ENCODE measurements around the gene FAM53B.
A peak's percentile ranks its signal among the peaks of the same experiment; 100 is the strongest.

The FAM53B gene

GRCh38 chr10:124650820-124651401 lies 93.3 kb downstream of the FAM53B start:
- H3K4me3 ChIP-seq (ENCODE audit: control insufficient read depth, low read depth, low read length), result no peak overlapping the region
- no peak for DNase-seq (ENCODE audit: low read depth)
- TF ChIP-seq CTCF (IDR thresholded peaks at IDR 0.05; ENCODE audit: control insufficient read depth, insufficient read depth, low read depth, low read length, missing control alignments), result no peak

- no peak overlapping the region for H3K4me3 ChIP-seq (ENCODE audit: control insufficient read depth, low read depth, low read length)
- DNase-seq (ENCODE audit: low read depth), result no peak
- TF ChIP-seq CTCF (IDR thresholded peaks at IDR 0.05; ENCODE audit: control insufficient read depth, insufficient read depth, low read depth, low read length, missing control alignments), result no peak
Observed at GRCh38 chr10:124650263-124650662, 93.9 kb downstream of the FAM53B start.

- no peak overlapping the region for H3K4me3 ChIP-seq (ENCODE audit: control insufficient read depth, low read depth, low read length)
- TF ChIP-seq CTCF (IDR thresholded peaks at IDR 0.05; ENCODE audit: control insufficient read depth, insufficient read depth, low read depth, low read length, missing control alignments), result no peak
- no peak for DNase-seq (ENCODE audit: low read depth)
Observed at GRCh38 chr10:124649214-124649613, 95.0 kb downstream of the FAM53B start.

- no peak for TF ChIP-seq CTCF (IDR thresholded peaks at IDR 0.05; ENCODE audit: control insufficient read depth, insufficient read depth, low read depth, low read length, missing control alignments)
- DNase-seq (ENCODE audit: low read depth), result peak; percentile 8
- no peak overlapping the region for H3K4me3 ChIP-seq (ENCODE audit: control insufficient read depth, low read depth, low read length)
Observed at GRCh38 chr10:124648738-124649137, 95.4 kb downstream of the FAM53B start.

GRCh38 chr10:124648131-124648475 lies 96.1 kb downstream of the FAM53B start:
- no peak for TF ChIP-seq CTCF (IDR thresholded peaks at IDR 0.05; ENCODE audit: control insufficient read depth, insufficient read depth, low read depth, low read length, missing control alignments)
- DNase-seq (ENCODE audit: low read depth), result no peak
- no peak overlapping the region for H3K4me3 ChIP-seq (ENCODE audit: control insufficient read depth, low read depth, low read length)

- no peak for DNase-seq (ENCODE audit: low read depth)
Observed at GRCh38 chr10:124647421-124648130, 96.6 kb downstream of the FAM53B start.

More at GRCh38 chr10:124647421-124648130, 96.6 kb downstream of the FAM53B start:
- H3K4me3 ChIP-seq (ENCODE audit: control insufficient read depth, low read depth, low read length), result no peak overlapping the region
- TF ChIP-seq CTCF (IDR thresholded peaks at IDR 0.05; ENCODE audit: control insufficient read depth, insufficient read depth, low read depth, low read length, missing control alignments), result peak; percentile 26
